AG09309 (cell line): ENCODE data around the gene USP47.

Source experiments
- DNase-seq: peaks from one replicate; pipeline ENCODE4 v3.0.0-alpha.2; 2010; ENCODE audit warnings: low read depth
- H3K4me3 ChIP-seq: 2 replicates; pipeline ENCODE4 v1.5.1; 2011; ENCODE audit warnings: mild to moderate bottlenecking, low read depth, low read length, moderate library complexity; ENCODE audit not compliant: control insufficient read depth
- CTCF ChIP-seq: IDR thresholded peaks from 2 replicates; pipeline ENCODE4 v1.5.1; 2011; ENCODE audit warnings: mild to moderate bottlenecking, low read depth, low read length, inconsistent platforms; ENCODE audit not compliant: insufficient read depth, control insufficient read depth; ENCODE audit errors: missing control alignments

Gene USP47

GRCh38 chr11:11848891-11849746, 7.3 kb downstream of the USP47 start:
- TF ChIP-seq CTCF: peak; percentile 58
- DNase-seq: no peak

GRCh38 chr11:11850668-11851067, 8.9 kb downstream of the USP47 start:
- no peak for DNase-seq
- H3K4me3 ChIP-seq: no peak overlapping the region
- no peak for TF ChIP-seq CTCF

More at GRCh38 chr11:11848891-11849746, 7.3 kb downstream of the USP47 start:
- no peak overlapping the region for H3K4me3 ChIP-seq

- no peak for TF ChIP-seq CTCF
- DNase-seq: no peak
- H3K4me3 ChIP-seq: no peak overlapping the region
Measured at GRCh38 chr11:11856638-11857037, 14.9 kb downstream of the USP47 start.

- no peak overlapping the region for H3K4me3 ChIP-seq
- DNase-seq: no peak
- no peak for TF ChIP-seq CTCF
Measured at GRCh38 chr11:11857769-11858168, 16.0 kb downstream of the USP47 start.

- DNase-seq: no peak
- no peak overlapping the region for H3K4me3 ChIP-seq
- TF ChIP-seq CTCF: no peak
Measured at GRCh38 chr11:11858676-11859075, 16.9 kb downstream of the USP47 start.

- no peak for TF ChIP-seq CTCF
- no peak overlapping the region for H3K4me3 ChIP-seq
- no peak for DNase-seq
Measured at GRCh38 chr11:11860103-11860979, 18.6 kb downstream of the USP47 start.
